ENCODE measurements around the gene NCS1. TPM values are rescaled to one million over a fixed set of nuclear protein-coding genes. Genes with fewer than 3 reads are reported as not detected.

The NCS1 gene
- total and polyA plus RNA-seq, 2 of the 8 experiments (the other 6 are each of a cell fraction or from before 2014, with no cell fraction given), result 34.7 to 47.6 TPM

- H4K91ac ChIP-seq (replicated peaks; ENCODE audit: insufficient read length, low read length), result peak overlapping the region; percentile 70
- H3K79me1 ChIP-seq (ENCODE audit: low read depth, low read length), result no peaks in the 10 kb centered on the region
- H4K5ac ChIP-seq (ENCODE audit: insufficient read length, low read depth, low read length), result no peak overlapping the region
- no peak overlapping the region for H2BK5ac ChIP-seq (ENCODE audit: low read depth, low read length)
- H2BK120ac ChIP-seq (replicated peaks; ENCODE audit: low read depth, low read length), result no peak overlapping the region
- DNase-seq (ENCODE audit: low read depth in 1 of 2, low spot score in 2 of 2), result no peak
- no peak overlapping the region for H3K14ac ChIP-seq (ENCODE audit: insufficient read length)
- no peaks in the 10 kb centered on the region for H4K20me1 ChIP-seq (replicated peaks in 1 of 2; ENCODE audit: control insufficient read depth in 1 of 2, insufficient read depth in 2 of 2, low read length in 2 of 2)
- no peaks in the 10 kb centered on the region for H3K79me2 ChIP-seq (ENCODE audit: control insufficient read depth in 1 of 2, insufficient read depth in 2 of 2, low read length in 2 of 2)
- H3K4me1 ChIP-seq (replicated peaks in 1 of 4; ENCODE audit: control insufficient read depth in 3 of 4, insufficient read depth in 4 of 4, low read length in 3 of 4), result no peaks in the 10 kb centered on the region
- H2AFZ ChIP-seq (ENCODE audit: low read length), result no peak overlapping the region
- no peak overlapping the region for H3K9ac ChIP-seq (replicated peaks in 1 of 4; ENCODE audit: extremely low read depth in 1 of 4, low read depth in 3 of 4, low read length in 3 of 4)
- no peak overlapping the region for H3K23ac ChIP-seq (ENCODE audit: insufficient read length)
- no peak for FAIRE-seq
- H3K4me2 ChIP-seq (ENCODE audit: insufficient read depth in 1 of 2, low read depth in 2 of 2, low read length in 2 of 2), result no peak overlapping the region
- ChIA-PET CTCF (ENCODE audit: partially characterized antibody) (interaction anchor here (0.6 to 3.2 kb wide), 11 partner anchors 9 to 535 kb away, joined by 3 to 36 read pairs (median 3); no protein-coding TSS in a partner anchor), POLR2A (ENCODE audit: partially characterized antibody) (interaction anchor here (1.1 to 1.5 kb wide), 2 partner anchors 9 to 10 kb away, joined by 3 to 4 read pairs; partner anchors contain the start of gene HMCN2)
- no peak overlapping the region for H2BK15ac ChIP-seq (ENCODE audit: low read length)
- no peaks in the 10 kb centered on the region for H3K27me3 ChIP-seq (replicated peaks in 1 of 4; ENCODE audit: control insufficient read depth in 3 of 4, extremely low read depth in 1 of 4, insufficient read depth in 3 of 4, low read length in 3 of 4)
- H3K18ac ChIP-seq (ENCODE audit: extremely low read depth, low read length), result no peak overlapping the region; the same call in 1 of the 2 replicates
- H2BK20ac ChIP-seq (ENCODE audit: low read length), result no peak overlapping the region
- no peaks in the 10 kb centered on the region for H3K36me3 ChIP-seq (ENCODE audit: control insufficient read depth in 2 of 4, insufficient read depth in 4 of 4, low read length in 3 of 4)
- no peak overlapping the region for H3K4ac ChIP-seq (replicated peaks; ENCODE audit: insufficient read length, low read depth, low read length)
- H2AK5ac ChIP-seq (ENCODE audit: low read depth, low read length), result 0 out of 2 replicates have a peak overlapping the region, but pooled peaks have one; percentile 66
- no peak overlapping the region for H4K8ac ChIP-seq (ENCODE audit: extremely low read depth, insufficient read depth, low read length)
- H3K4me3 ChIP-seq (ENCODE audit: extremely low read depth in 1 of 4, insufficient read depth in 2 of 4, low read depth in 3 of 4, low read length in 4 of 4), result no peak overlapping the region
- no peak overlapping the region for H3K27ac ChIP-seq (ENCODE audit: low read depth, low read length)
- 90% methylated on average over 23 of the region's 23 CpGs; no CpG with 5 or more reads in 1 of the 2 experiments for WGBS, 2 experiments (ENCODE audit: extremely low coverage in 1 of 2, insufficient coverage in 1 of 2, insufficient read length in 1 of 2, insufficient replicate concordance in 2 of 2, low coverage in 1 of 2, low lambda C conversion rate in 2 of 2, missing lambda C conversion rate in 1 of 2)
- no peak overlapping the region for H2BK12ac ChIP-seq (ENCODE audit: low read depth, low read length)
- H3K9me3 ChIP-seq (ENCODE audit: insufficient read depth in 2 of 2, low read depth in 1 of 2, low read length in 1 of 2), result peaks cover 7 to 9% of the 10 kb centered on the region in 2 experiments
- no peak overlapping the region for H3K56ac ChIP-seq (replicated peaks; ENCODE audit: insufficient read length, low read depth, low read length)
- no peaks in the 10 kb centered on the region for H3K23me2 ChIP-seq (ENCODE audit: low read depth, low read length)
- no peak for TF ChIP-seq CBX5 (IDR thresholded peaks at IDR 0.05; ENCODE audit: low read depth, low read length)
- no peak for TF ChIP-seq JUN (IDR thresholded peaks at IDR 0.05; ENCODE audit: low read depth, low read length)
- TF ChIP-seq POU5F1 (IDR thresholded peaks at IDR 0.05; ENCODE audit: low read depth, low read length), result no peak
- TF ChIP-seq RAD21 (IDR thresholded peaks at IDR 0.05 in 1 of 2, conservative IDR thresholded peaks at IDR 0.05 in 1 of 2; ENCODE audit: low read depth in 2 of 2, low read length in 2 of 2), result no peak
- no peak for TF ChIP-seq GABPA (IDR thresholded peaks at IDR 0.05; ENCODE audit: borderline replicate concordance, insufficient read depth, low read length)
- no peak for TF ChIP-seq RFX5 (IDR thresholded peaks at IDR 0.05; ENCODE audit: borderline replicate concordance, low read depth, low read length)
- no peak for TF ChIP-seq ATF2 (IDR thresholded peaks at IDR 0.05; ENCODE audit: low read length)
- no peak for TF ChIP-seq TAF1 (IDR thresholded peaks at IDR 0.05; ENCODE audit: low read depth, low read length)
- no peak for TF ChIP-seq EZH2 (IDR thresholded peaks at IDR 0.05; ENCODE audit: low read depth, low read length, severe bottlenecking)
Observed at GRCh38 chr9:130254747-130255630, 82.8 kb downstream of the NCS1 start.

Measured in H1 (cell line).